Measurements from ENCODE around the gene IFNLR1. TPM values are rescaled to one million over a fixed set of nuclear protein-coding genes. Genes with fewer than 3 reads are reported as not detected.

Gene IFNLR1
- total and polyA plus RNA-seq, 9 of the 15 experiments (the other 6 are each of a cell fraction or from before 2014, with no cell fraction given) = not detected

DNA sequence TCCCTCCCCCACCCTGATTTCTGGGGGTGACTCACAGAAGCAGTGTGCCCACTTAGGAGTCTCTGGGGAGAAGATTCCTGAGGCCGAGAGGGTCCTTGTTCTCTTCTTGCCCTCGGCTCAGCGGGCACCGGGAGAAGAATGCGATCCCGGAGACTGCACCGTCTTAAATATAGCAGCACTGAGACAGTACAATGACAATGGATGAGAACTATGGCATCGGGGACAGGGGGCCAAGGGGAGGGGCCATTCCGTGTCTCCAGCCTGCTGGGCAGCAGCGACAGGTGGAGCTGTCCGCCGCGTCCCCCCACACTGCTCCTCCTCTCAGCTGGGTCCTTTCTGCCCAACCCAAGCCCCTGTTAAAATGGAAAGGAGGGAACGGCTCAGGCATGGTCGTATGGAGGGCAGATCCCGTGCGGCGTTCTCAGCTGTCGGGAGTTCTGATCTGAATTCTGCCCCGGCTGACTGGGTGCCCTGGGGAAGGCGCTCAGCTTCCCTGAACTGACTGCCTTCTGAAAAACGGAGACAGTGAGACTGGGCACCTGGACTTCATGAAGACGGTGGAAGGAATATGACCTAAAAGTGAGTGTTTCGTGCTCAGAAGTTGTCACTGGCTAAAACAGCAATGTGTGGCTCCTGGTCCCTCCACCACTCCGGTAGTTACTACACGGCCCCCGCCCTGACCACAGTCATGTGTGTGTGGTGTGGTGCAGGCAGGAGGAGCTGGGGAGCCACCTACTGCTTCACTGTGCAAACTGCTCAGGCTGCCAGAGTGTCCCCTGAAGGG lies 74.9 kb downstream of the IFNLR1 start, which contains the start of gene MYOM3 (continued):
- TF ChIP-seq, protein P1, sequence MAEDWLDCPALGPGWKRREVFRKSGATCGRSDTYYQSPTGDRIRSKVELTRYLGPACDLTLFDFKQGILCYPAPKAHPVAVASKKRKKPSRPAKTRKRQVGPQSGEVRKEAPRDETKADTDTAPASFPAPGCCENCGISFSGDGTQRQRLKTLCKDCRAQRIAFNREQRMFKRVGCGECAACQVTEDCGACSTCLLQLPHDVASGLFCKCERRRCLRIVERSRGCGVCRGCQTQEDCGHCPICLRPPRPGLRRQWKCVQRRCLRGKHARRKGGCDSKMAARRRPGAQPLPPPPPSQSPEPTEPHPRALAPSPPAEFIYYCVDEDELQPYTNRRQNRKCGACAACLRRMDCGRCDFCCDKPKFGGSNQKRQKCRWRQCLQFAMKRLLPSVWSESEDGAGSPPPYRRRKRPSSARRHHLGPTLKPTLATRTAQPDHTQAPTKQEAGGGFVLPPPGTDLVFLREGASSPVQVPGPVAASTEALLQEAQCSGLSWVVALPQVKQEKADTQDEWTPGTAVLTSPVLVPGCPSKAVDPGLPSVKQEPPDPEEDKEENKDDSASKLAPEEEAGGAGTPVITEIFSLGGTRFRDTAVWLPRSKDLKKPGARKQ (CRISPR knock-in tag; IDR thresholded peaks at IDR 0.05) = no peak
- TF ChIP-seq GATAD2A (IDR thresholded peaks at IDR 0.05) = no peak
- TF ChIP-seq, protein P2, sequence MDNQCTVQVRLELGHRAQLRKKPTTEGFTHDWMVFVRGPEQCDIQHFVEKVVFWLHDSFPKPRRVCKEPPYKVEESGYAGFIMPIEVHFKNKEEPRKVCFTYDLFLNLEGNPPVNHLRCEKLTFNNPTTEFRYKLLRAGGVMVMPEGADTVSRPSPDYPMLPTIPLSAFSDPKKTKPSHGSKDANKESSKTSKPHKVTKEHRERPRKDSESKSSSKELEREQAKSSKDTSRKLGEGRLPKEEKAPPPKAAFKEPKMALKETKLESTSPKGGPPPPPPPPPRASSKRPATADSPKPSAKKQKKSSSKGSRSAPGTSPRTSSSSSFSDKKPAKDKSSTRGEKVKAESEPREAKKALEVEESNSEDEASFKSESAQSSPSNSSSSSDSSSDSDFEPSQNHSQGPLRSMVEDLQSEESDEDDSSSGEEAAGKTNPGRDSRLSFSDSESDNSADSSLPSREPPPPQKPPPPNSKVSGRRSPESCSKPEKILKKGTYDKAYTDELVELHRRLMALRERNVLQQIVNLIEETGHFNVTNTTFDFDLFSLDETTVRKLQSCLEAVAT (IDR thresholded peaks at IDR 0.05) = peak in 1 of 2 experiments; percentile 70; a peak in 1 of 4 replicates
- TF ChIP-seq, protein P3, sequence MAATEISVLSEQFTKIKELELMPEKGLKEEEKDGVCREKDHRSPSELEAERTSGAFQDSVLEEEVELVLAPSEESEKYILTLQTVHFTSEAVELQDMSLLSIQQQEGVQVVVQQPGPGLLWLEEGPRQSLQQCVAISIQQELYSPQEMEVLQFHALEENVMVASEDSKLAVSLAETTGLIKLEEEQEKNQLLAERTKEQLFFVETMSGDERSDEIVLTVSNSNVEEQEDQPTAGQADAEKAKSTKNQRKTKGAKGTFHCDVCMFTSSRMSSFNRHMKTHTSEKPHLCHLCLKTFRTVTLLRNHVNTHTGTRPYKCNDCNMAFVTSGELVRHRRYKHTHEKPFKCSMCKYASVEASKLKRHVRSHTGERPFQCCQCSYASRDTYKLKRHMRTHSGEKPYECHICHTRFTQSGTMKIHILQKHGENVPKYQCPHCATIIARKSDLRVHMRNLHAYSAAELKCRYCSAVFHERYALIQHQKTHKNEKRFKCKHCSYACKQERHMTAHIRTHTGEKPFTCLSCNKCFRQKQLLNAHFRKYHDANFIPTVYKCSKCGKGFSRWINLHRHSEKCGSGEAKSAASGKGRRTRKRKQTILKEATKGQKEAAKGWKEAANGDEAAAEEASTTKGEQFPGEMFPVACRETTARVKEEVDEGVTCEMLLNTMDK (IDR thresholded peaks at IDR 0.05; ENCODE audit: borderline replicate concordance, insufficient read depth, low read depth, low read length, poor library complexity, severe bottlenecking) = peak; percentile 63
- TF ChIP-seq, protein P4, sequence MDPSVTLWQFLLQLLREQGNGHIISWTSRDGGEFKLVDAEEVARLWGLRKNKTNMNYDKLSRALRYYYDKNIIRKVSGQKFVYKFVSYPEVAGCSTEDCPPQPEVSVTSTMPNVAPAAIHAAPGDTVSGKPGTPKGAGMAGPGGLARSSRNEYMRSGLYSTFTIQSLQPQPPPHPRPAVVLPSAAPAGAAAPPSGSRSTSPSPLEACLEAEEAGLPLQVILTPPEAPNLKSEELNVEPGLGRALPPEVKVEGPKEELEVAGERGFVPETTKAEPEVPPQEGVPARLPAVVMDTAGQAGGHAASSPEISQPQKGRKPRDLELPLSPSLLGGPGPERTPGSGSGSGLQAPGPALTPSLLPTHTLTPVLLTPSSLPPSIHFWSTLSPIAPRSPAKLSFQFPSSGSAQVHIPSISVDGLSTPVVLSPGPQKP (CRISPR knock-in tag; IDR thresholded peaks at IDR 0.05) = no peak
- TF ChIP-seq, protein P5, sequence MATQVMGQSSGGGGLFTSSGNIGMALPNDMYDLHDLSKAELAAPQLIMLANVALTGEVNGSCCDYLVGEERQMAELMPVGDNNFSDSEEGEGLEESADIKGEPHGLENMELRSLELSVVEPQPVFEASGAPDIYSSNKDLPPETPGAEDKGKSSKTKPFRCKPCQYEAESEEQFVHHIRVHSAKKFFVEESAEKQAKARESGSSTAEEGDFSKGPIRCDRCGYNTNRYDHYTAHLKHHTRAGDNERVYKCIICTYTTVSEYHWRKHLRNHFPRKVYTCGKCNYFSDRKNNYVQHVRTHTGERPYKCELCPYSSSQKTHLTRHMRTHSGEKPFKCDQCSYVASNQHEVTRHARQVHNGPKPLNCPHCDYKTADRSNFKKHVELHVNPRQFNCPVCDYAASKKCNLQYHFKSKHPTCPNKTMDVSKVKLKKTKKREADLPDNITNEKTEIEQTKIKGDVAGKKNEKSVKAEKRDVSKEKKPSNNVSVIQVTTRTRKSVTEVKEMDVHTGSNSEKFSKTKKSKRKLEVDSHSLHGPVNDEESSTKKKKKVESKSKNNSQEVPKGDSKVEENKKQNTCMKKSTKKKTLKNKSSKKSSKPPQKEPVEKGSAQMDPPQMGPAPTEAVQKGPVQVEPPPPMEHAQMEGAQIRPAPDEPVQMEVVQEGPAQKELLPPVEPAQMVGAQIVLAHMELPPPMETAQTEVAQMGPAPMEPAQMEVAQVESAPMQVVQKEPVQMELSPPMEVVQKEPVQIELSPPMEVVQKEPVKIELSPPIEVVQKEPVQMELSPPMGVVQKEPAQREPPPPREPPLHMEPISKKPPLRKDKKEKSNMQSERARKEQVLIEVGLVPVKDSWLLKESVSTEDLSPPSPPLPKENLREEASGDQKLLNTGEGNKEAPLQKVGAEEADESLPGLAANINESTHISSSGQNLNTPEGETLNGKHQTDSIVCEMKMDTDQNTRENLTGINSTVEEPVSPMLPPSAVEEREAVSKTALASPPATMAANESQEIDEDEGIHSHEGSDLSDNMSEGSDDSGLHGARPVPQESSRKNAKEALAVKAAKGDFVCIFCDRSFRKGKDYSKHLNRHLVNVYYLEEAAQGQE (IDR thresholded peaks at IDR 0.05; ENCODE audit: borderline replicate concordance) = peak; percentile 84
- TF ChIP-seq, protein P5 (CRISPR knock-in tag; IDR thresholded peaks at IDR 0.05; ENCODE audit: low read depth) = no peak
- TF ChIP-seq L3MBTL2 (IDR thresholded peaks at IDR 0.05) = peak; percentile 50; the same call in 1 of the 2 replicates
- no peak for TF ChIP-seq MAFG (tag; conservative IDR thresholded peaks at IDR 0.05)
- no peak for TF ChIP-seq CBX3 (IDR thresholded peaks at IDR 0.05; ENCODE audit: borderline replicate concordance in 1 of 2, low read length in 2 of 2)
- no peak for TF ChIP-seq MYNN (IDR thresholded peaks at IDR 0.05)
- TF ChIP-seq MYNN (CRISPR knock-in tag; IDR thresholded peaks at IDR 0.05) = no peak
- TF ChIP-seq SMC3 (conservative IDR thresholded peaks at IDR 0.05; ENCODE audit: insufficient read depth, low read depth, low read length) = peak; percentile 74

Measured in K562 (cell line).